HCT116 (cell line): Measurements from ENCODE around the gene MATR3.

ENCODE experiments used
- EZH2 ChIP-seq: fragments of 200-600 bp; sonication (generic); IDR thresholded peaks from 2 replicates; pipeline ENCODE4 v1.6.1; 2017; ENCODE audit warnings: antibody characterized with exemption, mixed run types
- ZNF274 ChIP-seq: fragments of 200-500 bp; sonication (Bioruptor generic); IDR thresholded peaks from 2 replicates; pipeline ENCODE4 v1.6.1; 2014; ENCODE audit warnings: mild to moderate bottlenecking, low read depth, low read length, inconsistent platforms

DNA sequence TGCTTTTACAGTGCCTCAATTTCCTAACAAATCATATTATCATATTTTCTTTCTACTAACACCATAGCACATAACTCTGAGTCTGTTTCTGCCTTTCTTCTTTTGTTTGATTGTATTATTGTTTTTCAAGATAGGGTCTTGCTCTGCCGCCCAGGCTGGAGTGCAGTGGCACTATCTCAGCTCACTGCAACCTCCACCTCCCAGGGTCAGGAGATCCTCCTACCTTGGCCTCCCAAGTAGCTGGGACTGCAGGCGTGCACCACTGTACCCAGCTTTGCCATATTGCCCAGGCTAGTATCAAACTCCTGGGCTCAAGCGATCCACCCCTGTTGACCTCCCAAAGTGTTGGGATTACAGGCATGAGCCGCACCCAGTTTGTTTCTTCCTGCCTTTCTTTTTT lies 66.8 kb downstream of the MATR3 start:
- no peak for TF ChIP-seq EZH2
- no peak for TF ChIP-seq ZNF274
